ENCODE data around the gene KLHL24. TPM values are rescaled to one million over a fixed set of nuclear protein-coding genes. Genes with fewer than 3 reads are reported as not detected.
A peak's percentile ranks its signal among the peaks of the same experiment; 100 is the strongest.
"Not testable (repeated sequence)": the region's sequence is repeated elsewhere in the genome, so short reads cannot be mapped to it uniquely, and the experiment has no call there.

The KLHL24 gene
- total RNA-seq, 2 experiments from 2014 or later = 19.2 to 19.6 TPM

DNA sequence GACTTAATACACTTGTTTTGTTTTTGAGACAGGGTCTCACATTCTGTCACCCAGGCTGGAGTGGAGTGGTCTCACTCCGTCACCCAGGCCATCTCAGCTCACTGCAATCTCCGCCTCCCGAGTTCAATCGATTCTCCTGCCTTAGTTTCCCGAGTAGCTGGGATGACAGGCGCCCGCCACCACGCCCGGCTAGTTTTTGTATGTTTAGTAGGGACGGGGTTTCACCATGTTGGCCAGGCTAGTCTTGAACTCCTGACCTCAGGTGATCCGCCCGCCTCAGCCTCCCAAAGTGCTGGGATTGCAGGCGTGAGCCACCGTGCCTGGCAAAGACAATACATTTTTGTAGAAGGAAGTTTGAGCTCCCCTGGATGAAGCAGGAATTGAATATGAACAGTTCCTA, 2.2 kb downstream of the KLHL24 start:
- not testable (repeated sequence) for H3K27me3 Mint-ChIP-seq; H3K9me3 Mint-ChIP-seq; H3K36me3 Mint-ChIP-seq (ENCODE audit: low read depth); DNase-seq
- CTCF ChIA-PET = interaction anchor here (0.8 to 1.2 kb wide), 4 partner anchors 29 to 78 kb away, joined by 3 read pairs; partner anchors contain the start of gene YEATS2
- POLR2A ChIA-PET = interaction anchor here (0.6 to 1.9 kb wide), 2 partner anchors 60 to 327 kb away, joined by 4 to 5 read pairs; partner anchors contain the start of gene YEATS2
- Mint-ChIP-seq H3K4me3 (peak overlapping the region; percentile 92), H3K4me1 (peaks cover 27% of the 10 kb centered on the region), H3K27ac (peak overlapping the region; percentile 97)

DNA sequence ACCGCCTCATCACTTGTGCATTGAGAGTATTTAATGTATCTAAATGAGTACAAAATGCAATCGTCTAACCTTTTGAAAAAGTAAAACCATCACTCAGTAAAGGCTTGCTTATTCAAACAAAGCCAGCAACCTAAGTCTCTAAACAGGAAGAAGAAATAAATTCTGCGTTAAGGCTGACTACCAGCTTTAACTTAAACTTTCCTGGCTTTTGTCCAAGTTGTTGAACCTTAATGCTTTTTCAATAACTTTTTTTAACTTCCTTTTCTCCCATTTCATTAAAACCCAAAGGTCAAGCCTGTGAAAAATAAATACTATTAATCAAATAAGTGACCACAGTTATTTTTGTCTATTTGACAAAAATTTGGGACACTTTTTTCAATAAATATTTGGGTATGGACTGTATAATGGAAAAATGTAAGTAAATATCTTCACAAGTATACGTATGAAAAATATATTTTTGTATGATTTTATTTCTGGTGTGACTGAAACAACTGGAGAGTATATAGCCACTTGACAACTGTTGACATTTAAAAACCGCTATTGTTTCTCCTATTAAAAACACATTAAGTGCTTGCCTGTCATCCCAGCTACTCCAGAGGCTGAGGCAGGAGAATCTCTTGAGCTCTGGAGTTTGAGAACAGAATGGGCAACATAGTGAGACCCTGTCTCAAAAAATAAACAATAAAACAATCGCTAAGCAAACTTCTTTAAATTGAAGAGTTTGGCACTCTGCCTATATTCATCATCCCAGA, 2.9 kb downstream of the KLHL24 start:
- Mint-ChIP-seq H3K27ac (no peak overlapping the region), H3K4me1 (peaks cover 27% of the 10 kb centered on the region), H3K36me3 (ENCODE audit: low read depth) (no peaks in the 10 kb centered on the region), H3K9me3 (peaks cover 2% of the 10 kb centered on the region), H3K27me3 (no peaks in the 10 kb centered on the region), H3K4me3 (peak overlapping the region; percentile 27)
- DNase-seq = no peak
- CTCF ChIA-PET = interaction anchor here (1.0 to 1.2 kb wide), 2 partner anchors 59 to 66 kb away, joined by 3 read pairs; partner anchors contain the start of gene YEATS2
- POLR2A ChIA-PET = no interaction called here

DNA sequence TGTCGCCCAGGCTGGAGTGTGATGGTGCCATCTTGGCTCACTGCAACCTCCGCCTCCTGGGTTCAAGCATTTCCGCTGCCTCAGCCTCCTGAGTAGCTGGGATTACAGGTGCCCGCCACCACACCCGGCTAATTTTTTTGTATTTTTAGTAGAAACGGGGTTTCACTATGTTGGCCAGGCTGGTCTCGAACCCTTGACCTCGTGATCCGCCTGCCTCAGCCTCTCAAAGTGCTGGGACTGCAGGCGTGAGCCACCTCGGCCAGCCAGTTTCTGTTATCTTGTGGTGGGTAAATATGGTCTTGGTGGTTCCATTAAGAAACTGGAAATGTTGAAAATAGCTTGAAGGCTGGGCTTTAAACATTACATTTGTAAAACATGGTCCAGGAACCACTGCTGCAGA, 5.2 kb downstream of the KLHL24 start:
- POLR2A ChIA-PET, DNase-seq: not testable (repeated sequence)
- CTCF ChIA-PET = interaction anchor here (0.6 to 1.1 kb wide), 3 partner anchors 10 to 141 kb away, joined by 3 to 4 read pairs (median 3); no protein-coding TSS in a partner anchor

DNA sequence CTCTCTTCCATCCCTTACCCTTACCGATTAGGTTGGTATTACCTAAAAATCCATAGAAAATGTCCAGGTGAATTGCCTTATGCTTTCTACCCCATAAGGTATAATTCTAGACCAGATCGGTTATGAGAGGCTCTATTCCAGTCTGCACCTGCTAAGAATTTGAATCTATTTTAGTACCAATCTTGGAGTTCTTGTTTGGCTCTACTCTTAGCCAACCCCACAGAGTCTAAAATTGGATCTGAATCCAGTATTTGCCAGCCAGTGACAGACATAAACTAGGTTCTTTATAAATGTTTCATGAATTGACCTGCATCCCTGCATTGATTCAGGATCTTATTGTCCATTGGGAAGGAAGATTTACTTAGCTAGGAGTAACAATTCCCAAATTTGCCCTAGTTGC, 6.5 kb downstream of the KLHL24 start:
- CTCF ChIA-PET = no interaction called here

More for the DNA sequence above, 5.2 kb downstream of the KLHL24 start:
- not testable (repeated sequence) for H3K27me3 Mint-ChIP-seq; H3K27ac Mint-ChIP-seq; H3K9me3 Mint-ChIP-seq; H3K36me3 Mint-ChIP-seq (ENCODE audit: low read depth); H3K4me3 Mint-ChIP-seq
- H3K4me1 Mint-ChIP-seq = peaks cover 16% of the 10 kb centered on the region

DNA sequence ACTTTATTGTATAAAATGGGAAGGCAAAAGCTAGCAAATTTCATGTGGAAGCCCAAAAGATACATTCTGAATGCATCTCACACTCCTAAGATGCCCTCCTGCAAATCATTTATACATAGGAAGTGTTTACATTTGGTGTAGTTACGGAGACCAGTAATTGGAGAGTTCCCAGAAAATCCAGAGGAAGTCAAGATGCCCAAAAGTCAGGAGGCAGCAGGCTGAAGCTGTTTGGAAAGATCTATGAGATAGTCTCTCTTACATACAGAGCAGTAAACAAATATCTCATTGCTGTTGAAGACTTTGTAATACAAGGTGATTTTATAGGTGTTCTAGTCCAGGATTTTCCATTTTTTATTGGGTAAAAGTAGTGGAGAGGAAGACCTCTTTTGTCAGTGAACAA, 8.8 kb downstream of the KLHL24 start:
- H3K4me1 Mint-ChIP-seq = peaks cover 1% of the 10 kb centered on the region
- peaks cover 5% of the 10 kb centered on the region for H3K36me3 Mint-ChIP-seq (ENCODE audit: low read depth)
- no peak overlapping the region for H3K27ac Mint-ChIP-seq
- POLR2A ChIA-PET = no interaction called here
- CTCF ChIA-PET = interaction anchor here (0.6 to 3.6 kb wide), 4 partner anchors 8 to 84 kb away, joined by 3 to 9 read pairs (median 4); partner anchors contain the start of gene KLHL24
- H3K9me3 Mint-ChIP-seq = peaks cover 2% of the 10 kb centered on the region
- no peak overlapping the region for H3K4me3 Mint-ChIP-seq
- DNase-seq = no peak
- no peaks in the 10 kb centered on the region for H3K27me3 Mint-ChIP-seq

More for the DNA sequence above, 6.5 kb downstream of the KLHL24 start:
- no peak for DNase-seq
- Mint-ChIP-seq H3K9me3 (peaks cover 2% of the 10 kb centered on the region), H3K4me1 (peaks cover 15% of the 10 kb centered on the region), H3K27ac (no peak overlapping the region), H3K27me3 (no peaks in the 10 kb centered on the region), H3K4me3 (no peak overlapping the region), H3K36me3 (ENCODE audit: low read depth) (peaks cover 3% of the 10 kb centered on the region)
- POLR2A ChIA-PET = no interaction called here

DNA sequence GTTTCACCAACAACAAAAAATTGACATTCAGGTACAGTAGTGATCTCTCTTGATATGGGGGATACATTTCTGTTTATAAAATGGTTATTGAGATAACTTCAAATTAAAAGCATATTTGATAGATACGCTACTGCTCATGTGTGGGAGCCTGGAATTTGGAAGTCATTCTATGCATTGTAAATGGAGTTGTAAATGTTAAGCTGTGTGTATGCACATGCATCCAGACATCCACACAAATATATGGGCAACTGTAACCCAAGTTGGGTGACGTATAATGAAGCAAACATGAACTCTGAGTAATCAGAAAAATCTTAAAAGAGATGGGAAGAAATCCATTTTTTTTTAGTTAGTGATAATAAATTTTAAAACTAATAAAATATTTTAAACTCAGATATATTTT, 9.8 kb downstream of the KLHL24 start:
- Mint-ChIP-seq H3K36me3 (ENCODE audit: low read depth) (peaks cover 5% of the 10 kb centered on the region), H3K27me3 (no peaks in the 10 kb centered on the region), H3K9me3 (peaks cover under 1% of the 10 kb centered on the region), H3K4me3 (no peak overlapping the region), H3K4me1 (no peaks in the 10 kb centered on the region), H3K27ac (no peak overlapping the region)
- ChIA-PET CTCF (interaction anchor here (0.6 to 3.6 kb wide), 4 partner anchors 9 to 555 kb away, joined by 3 to 9 read pairs (median 4); partner anchors contain the start of gene KLHL24), POLR2A (interaction anchor here (0.8 kb wide), 1 partner anchor 9 kb away, joined by 3 read pairs; no protein-coding TSS in a partner anchor)
- DNase-seq = no peak

DNA sequence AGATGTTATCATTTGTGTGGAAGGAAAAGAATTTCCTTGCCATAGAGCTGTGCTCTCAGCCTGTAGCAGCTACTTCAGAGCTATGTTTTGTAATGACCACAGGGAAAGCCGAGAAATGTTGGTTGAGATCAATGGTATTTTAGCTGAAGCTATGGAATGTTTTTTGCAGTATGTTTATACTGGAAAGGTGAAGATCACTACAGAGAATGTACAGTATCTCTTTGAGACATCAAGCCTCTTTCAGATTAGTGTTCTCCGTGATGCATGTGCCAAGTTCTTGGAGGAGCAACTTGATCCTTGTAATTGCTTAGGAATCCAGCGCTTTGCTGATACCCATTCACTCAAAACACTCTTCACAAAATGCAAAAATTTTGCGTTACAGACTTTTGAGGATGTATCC, 15.1 kb downstream of the KLHL24 start:
- Mint-ChIP-seq H3K4me3 (no peak overlapping the region), H3K27me3 (no peaks in the 10 kb centered on the region), H3K27ac (no peak overlapping the region), H3K36me3 (ENCODE audit: low read depth) (peaks cover 37% of the 10 kb centered on the region), H3K4me1 (no peaks in the 10 kb centered on the region), H3K9me3 (peaks cover 27% of the 10 kb centered on the region)
- CTCF ChIA-PET = interaction anchor here (0.6 to 1.1 kb wide), 3 partner anchors 10 to 80 kb away, joined by 3 to 5 read pairs (median 3); no protein-coding TSS in a partner anchor
- POLR2A ChIA-PET = no interaction called here
- no peak for DNase-seq

DNA sequence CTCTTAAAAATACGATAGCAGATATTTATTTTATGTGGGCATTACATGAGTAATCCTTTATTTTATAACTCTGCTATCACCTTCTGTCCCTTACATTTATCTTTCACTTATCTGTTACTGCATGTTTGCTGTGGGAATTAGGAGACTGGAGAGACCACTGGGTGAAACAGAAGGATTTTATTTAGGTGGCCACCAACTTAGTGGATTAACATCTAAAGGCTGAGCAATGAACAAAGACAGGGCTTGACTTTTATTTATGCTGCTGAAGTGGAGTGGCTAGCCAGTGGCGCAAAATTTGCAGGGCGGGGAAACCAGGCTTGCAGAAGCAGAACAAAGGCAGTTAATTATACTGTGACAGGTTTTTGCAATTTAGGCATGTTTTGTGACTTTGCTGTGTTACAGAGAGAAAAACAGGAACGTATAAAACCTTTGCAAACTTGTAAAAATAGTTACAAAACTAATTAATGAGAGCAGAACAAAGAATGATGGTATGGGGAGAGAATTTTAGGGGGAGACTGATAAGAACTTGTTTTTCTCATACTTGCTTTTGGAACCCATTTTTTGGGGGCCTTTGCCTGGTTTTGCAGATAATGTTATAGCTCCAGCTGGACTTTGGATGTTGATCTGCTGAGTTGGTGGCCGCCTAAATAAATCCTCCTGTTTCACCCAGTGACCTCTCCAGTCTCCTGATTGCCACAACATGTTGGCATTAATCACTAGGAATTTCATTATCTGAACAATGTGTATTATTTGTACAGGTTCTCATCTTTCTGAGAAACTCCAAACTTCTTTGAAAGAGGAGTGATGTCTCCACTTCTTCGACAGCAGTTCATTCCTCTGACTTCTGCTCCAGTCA, 18.0 kb downstream of the KLHL24 start:
- DNase-seq = no peak
- peaks cover 41% of the 10 kb centered on the region for H3K36me3 Mint-ChIP-seq (ENCODE audit: low read depth)
- H3K4me3 Mint-ChIP-seq = no peak overlapping the region
- ChIA-PET POLR2A (no interaction called here), CTCF (no interaction called here)
- no peak overlapping the region for H3K27ac Mint-ChIP-seq
- H3K27me3 Mint-ChIP-seq = no peaks in the 10 kb centered on the region
- peaks cover 32% of the 10 kb centered on the region for H3K9me3 Mint-ChIP-seq
- H3K4me1 Mint-ChIP-seq = no peaks in the 10 kb centered on the region

DNA sequence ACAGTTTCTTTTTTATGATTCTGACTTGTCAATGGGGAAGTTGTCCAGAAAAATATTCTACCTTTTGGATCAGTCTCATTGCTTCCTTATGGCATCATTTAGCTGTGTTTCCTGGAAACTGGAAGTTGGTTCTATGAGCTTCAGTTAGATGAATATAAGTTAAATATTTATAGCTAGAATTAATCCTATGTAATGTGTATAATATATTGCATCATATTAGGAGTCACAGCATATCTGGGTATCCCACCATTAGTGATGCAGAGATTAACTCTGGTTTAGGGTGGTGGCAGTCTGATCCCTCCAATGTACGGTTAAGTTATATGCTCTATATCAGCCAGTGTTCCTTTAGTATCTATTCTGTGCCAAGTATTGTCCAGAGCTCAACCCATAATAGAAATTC, 19.3 kb downstream of the KLHL24 start:
- no peaks in the 10 kb centered on the region for H3K27me3 Mint-ChIP-seq
- POLR2A ChIA-PET = no interaction called here
- no peaks in the 10 kb centered on the region for H3K4me1 Mint-ChIP-seq
- CTCF ChIA-PET = interaction anchor here (0.6 to 1.0 kb wide), 2 partner anchors 103 to 187 kb away, joined by 3 to 4 read pairs; no protein-coding TSS in a partner anchor
- H3K27ac Mint-ChIP-seq = no peak overlapping the region
- peaks cover 32% of the 10 kb centered on the region for H3K9me3 Mint-ChIP-seq
- no peak overlapping the region for H3K4me3 Mint-ChIP-seq
- no peak for DNase-seq
- H3K36me3 Mint-ChIP-seq (ENCODE audit: low read depth) = peaks cover 43% of the 10 kb centered on the region

DNA sequence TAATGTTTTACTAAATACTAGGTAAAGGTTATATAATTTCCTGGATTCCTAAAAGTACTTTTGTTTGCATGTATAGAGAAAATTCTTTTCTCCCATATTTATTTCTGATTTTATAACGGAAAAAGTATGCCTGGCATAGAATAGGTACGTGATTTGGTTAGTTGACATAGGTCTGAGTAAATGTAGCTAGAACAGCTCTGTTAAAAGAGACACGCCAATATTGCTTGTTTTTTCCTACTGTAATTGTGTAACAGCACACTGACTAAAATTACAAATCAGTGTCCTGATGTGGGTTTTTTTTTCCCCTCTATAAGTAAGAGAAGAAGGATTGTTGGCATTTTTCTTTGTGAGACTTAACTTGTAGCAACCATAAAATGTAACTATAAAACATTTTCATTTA, 26.7 kb downstream of the KLHL24 start:
- ChIA-PET POLR2A (no interaction called here), CTCF (interaction anchor here (0.7 kb wide), 1 partner anchor 53 kb away, joined by 3 read pairs; no protein-coding TSS in a partner anchor)
- Mint-ChIP-seq H3K9me3 (no peaks in the 10 kb centered on the region), H3K27me3 (no peaks in the 10 kb centered on the region), H3K27ac (no peak overlapping the region), H3K4me3 (no peak overlapping the region), H3K4me1 (no peaks in the 10 kb centered on the region), H3K36me3 (ENCODE audit: low read depth) (peaks cover 16% of the 10 kb centered on the region)
- DNase-seq = no peak

DNA sequence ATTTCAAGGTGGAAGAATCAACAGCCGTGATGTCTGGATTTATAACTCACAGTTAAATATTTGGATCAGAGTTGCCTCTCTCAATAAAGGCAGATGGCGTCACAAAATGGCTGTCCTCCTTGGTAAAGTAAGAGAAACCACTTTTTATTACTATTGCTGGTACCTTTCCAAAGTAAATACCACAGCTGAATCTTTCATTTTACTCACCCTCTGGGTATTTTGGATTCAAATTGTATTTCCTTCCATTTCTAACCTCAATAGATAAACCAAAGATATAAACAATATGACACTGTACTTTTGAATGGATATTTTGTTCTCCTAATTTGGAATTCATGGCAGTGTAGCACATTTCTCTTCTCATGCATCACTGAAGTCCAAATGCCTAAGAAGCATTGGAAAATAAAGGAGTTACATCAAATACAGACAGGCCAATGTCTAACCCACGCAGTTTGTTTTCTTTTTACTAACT, 29.5 kb downstream of the KLHL24 start:
- no peak overlapping the region for H3K27ac Mint-ChIP-seq

DNA sequence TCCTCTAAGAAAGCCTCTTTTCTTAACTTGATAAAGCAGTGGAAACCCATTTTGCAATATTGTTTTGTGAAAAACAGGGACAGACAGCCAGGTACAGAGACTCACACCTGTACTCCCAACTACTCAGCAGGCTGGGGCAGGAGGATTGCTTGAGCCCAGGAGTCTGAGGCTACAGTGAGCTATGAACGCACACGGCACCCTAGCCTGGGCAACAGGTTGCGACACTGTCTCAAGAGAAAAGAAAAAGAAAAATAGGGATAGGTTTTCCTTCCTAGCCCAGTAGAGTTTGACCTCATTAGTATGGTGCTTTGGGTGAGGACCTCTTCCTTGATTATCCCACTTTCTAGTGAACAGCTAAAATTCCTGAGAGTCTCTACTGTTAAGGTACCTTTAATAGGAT, 44.6 kb downstream of the KLHL24 start:
- POLR2A ChIA-PET = no interaction called here
- CTCF ChIA-PET = interaction anchor here (1.0 kb wide), 1 partner anchor 14 kb away, joined by 3 read pairs; no protein-coding TSS in a partner anchor
- DNase-seq = no peak
- Mint-ChIP-seq H3K9me3 (no peaks in the 10 kb centered on the region), H3K27ac (no peak overlapping the region), H3K36me3 (ENCODE audit: low read depth) (peaks cover 5% of the 10 kb centered on the region), H3K4me1 (peaks cover 2% of the 10 kb centered on the region), H3K27me3 (no peaks in the 10 kb centered on the region), H3K4me3 (no peak overlapping the region)

More for the DNA sequence above, 29.5 kb downstream of the KLHL24 start:
- DNase-seq = no peak
- ChIA-PET CTCF (interaction anchor here (0.6 to 0.7 kb wide), 2 partner anchors 33 to 261 kb away, joined by 3 to 4 read pairs; no protein-coding TSS in a partner anchor), POLR2A (no interaction called here)
- Mint-ChIP-seq H3K4me3 (no peak overlapping the region), H3K4me1 (no peaks in the 10 kb centered on the region), H3K36me3 (ENCODE audit: low read depth) (peaks cover 15% of the 10 kb centered on the region), H3K27me3 (no peaks in the 10 kb centered on the region), H3K9me3 (no peaks in the 10 kb centered on the region)

Measured in activated CD4-positive, alpha-beta T cell treated with anti-CD3 and anti-CD28 coated beads, Interleukin-2, amount 10 ng/mL, durations not matched to agents 7 days and 5 days (primary cell).